Memory B cell (primary cell): ENCODE data around the gene TMEM131L.
"Not testable (repeated sequence)": the region's sequence is repeated elsewhere in the genome, so short reads cannot be mapped to it uniquely, and the experiment has no call there.

Source experiments
- ATAC-seq: fragments of 150-1000 bp; cut with Tn5 transposase; 2 replicates; pipeline ENCODE4 v1.10.0; 2021; ENCODE audit warnings: low read depth, mild to moderate bottlenecking, moderate library complexity
- DNase-seq, 2 donors: peaks; one replicate each; pipeline ENCODE4 v3.0.0; 2022; ENCODE audit warnings: low spot score in 2 of 2
- H3K27ac Mint-ChIP-seq: one replicate; pipeline ENCODE4 v1.8.0; 2022; ENCODE audit warnings: mild to moderate bottlenecking, moderate library complexity, mixed read lengths
- H3K27me3 Mint-ChIP-seq: one replicate; pipeline ENCODE4 v1.8.0; 2022; ENCODE audit warnings: mixed read lengths
- H3K36me3 Mint-ChIP-seq: one replicate; pipeline ENCODE4 v1.8.0; 2022; ENCODE audit warnings: mild to moderate bottlenecking, mixed read lengths
- H3K4me1 Mint-ChIP-seq: one replicate; pipeline ENCODE4 v1.8.0; 2022; ENCODE audit warnings: mixed read lengths
- H3K4me3 Mint-ChIP-seq: one replicate; pipeline ENCODE4 v1.8.0; 2022; ENCODE audit warnings: mild to moderate bottlenecking, moderate library complexity, mixed read lengths
- H3K9me3 Mint-ChIP-seq: one replicate; pipeline ENCODE4 v1.8.0; 2022; ENCODE audit warnings: mixed read lengths

The TMEM131L gene

GRCh38 chr4:153432965-153433753 lies 33.0 kb upstream of the TMEM131L start:
- Mint-ChIP-seq H3K9me3 (no peaks in the 10 kb centered on the region), H3K36me3 (no peaks in the 10 kb centered on the region), H3K27ac (peak overlapping the region; percentile 91), H3K4me3 (peak overlapping the region; percentile 76), H3K27me3 (no peaks in the 10 kb centered on the region), H3K4me1 (peaks cover 47% of the 10 kb centered on the region)
- DNase-seq (peak; percentile 46 to 70), ATAC-seq (peak; percentile 90)

GRCh38 chr4:153433754-153434105 lies 32.4 kb upstream of the TMEM131L start:
- DNase-seq, result no peak
- ATAC-seq, result no peak
- H3K36me3 Mint-ChIP-seq, result no peaks in the 10 kb centered on the region
- peak overlapping the region; percentile 76 for H3K4me3 Mint-ChIP-seq
- peak overlapping the region; percentile 91 for H3K27ac Mint-ChIP-seq
- H3K27me3 Mint-ChIP-seq, result no peaks in the 10 kb centered on the region
- H3K4me1 Mint-ChIP-seq, result peaks cover 46% of the 10 kb centered on the region
- H3K9me3 Mint-ChIP-seq, result no peaks in the 10 kb centered on the region

GRCh38 chr4:153434190-153434589 lies 32.0 kb upstream of the TMEM131L start:
- no peaks in the 10 kb centered on the region for H3K9me3 Mint-ChIP-seq
- peak overlapping the region; percentile 91 for H3K27ac Mint-ChIP-seq
- ATAC-seq (no peak), DNase-seq (no peak)
- no peaks in the 10 kb centered on the region for H3K36me3 Mint-ChIP-seq
- peaks cover 44% of the 10 kb centered on the region for H3K4me1 Mint-ChIP-seq
- H3K4me3 Mint-ChIP-seq, result no peak overlapping the region
- H3K27me3 Mint-ChIP-seq, result no peaks in the 10 kb centered on the region

- Mint-ChIP-seq H3K36me3 (no peaks in the 10 kb centered on the region), H3K27me3 (no peaks in the 10 kb centered on the region), H3K4me3 (peak overlapping the region; percentile 78), H3K27ac (peak overlapping the region; percentile 53), H3K9me3 (no peaks in the 10 kb centered on the region), H3K4me1 (peaks cover 41% of the 10 kb centered on the region)
- ATAC-seq, result peak; percentile 85
- DNase-seq, result peak; percentile 25 to 33
Observed at GRCh38 chr4:153438916-153439756, 27.0 kb upstream of the TMEM131L start.

- Mint-ChIP-seq H3K4me1 (peaks cover 37% of the 10 kb centered on the region), H3K27ac (peak overlapping the region; percentile 53), H3K9me3 (no peaks in the 10 kb centered on the region), H3K36me3 (no peaks in the 10 kb centered on the region), H3K4me3 (peak overlapping the region; percentile 75), H3K27me3 (no peaks in the 10 kb centered on the region)
- ATAC-seq (peak; percentile 17), DNase-seq (no peak)
Observed at GRCh38 chr4:153439831-153440230, 26.3 kb upstream of the TMEM131L start.

GRCh38 chr4:153440475-153440874 lies 25.7 kb upstream of the TMEM131L start:
- Mint-ChIP-seq H3K27me3 (no peaks in the 10 kb centered on the region), H3K9me3 (no peaks in the 10 kb centered on the region), H3K27ac (peak overlapping the region; percentile 40), H3K36me3 (no peaks in the 10 kb centered on the region), H3K4me1 (peaks cover 37% of the 10 kb centered on the region), H3K4me3 (peak overlapping the region; percentile 79)
- no peak for DNase-seq
- peak; percentile 31 for ATAC-seq

- Mint-ChIP-seq H3K27me3 (no peaks in the 10 kb centered on the region), H3K27ac (no peak overlapping the region), H3K4me3 (no peak overlapping the region), H3K9me3 (no peaks in the 10 kb centered on the region), H3K4me1 (peaks cover 15% of the 10 kb centered on the region), H3K36me3 (no peaks in the 10 kb centered on the region)
- DNase-seq (no peak), ATAC-seq (no peak)
Observed at GRCh38 chr4:153447175-153447905, 18.8 kb upstream of the TMEM131L start.

GRCh38 chr4:153448003-153448731 lies 18.0 kb upstream of the TMEM131L start:
- Mint-ChIP-seq H3K9me3 (no peaks in the 10 kb centered on the region), H3K27ac (no peak overlapping the region), H3K36me3 (no peaks in the 10 kb centered on the region), H3K4me3 (no peak overlapping the region), H3K4me1 (peaks cover 12% of the 10 kb centered on the region), H3K27me3 (no peaks in the 10 kb centered on the region)
- no peak for DNase-seq
- ATAC-seq, result no peak

- no peak overlapping the region for H3K27ac Mint-ChIP-seq
- H3K4me3 Mint-ChIP-seq, result no peak overlapping the region
- H3K9me3 Mint-ChIP-seq, result no peaks in the 10 kb centered on the region
- no peaks in the 10 kb centered on the region for H3K27me3 Mint-ChIP-seq
- H3K4me1 Mint-ChIP-seq, result peaks cover 11% of the 10 kb centered on the region
- no peak for DNase-seq
- ATAC-seq, result no peak
- H3K36me3 Mint-ChIP-seq, result no peaks in the 10 kb centered on the region
Observed at GRCh38 chr4:153449338-153449737, 16.8 kb upstream of the TMEM131L start.

- H3K36me3 Mint-ChIP-seq, result no peaks in the 10 kb centered on the region
- H3K4me3 Mint-ChIP-seq, result no peak overlapping the region
- no peak for DNase-seq
- no peaks in the 10 kb centered on the region for H3K27me3 Mint-ChIP-seq
- peaks cover 11% of the 10 kb centered on the region for H3K4me1 Mint-ChIP-seq
- peak overlapping the region; percentile 86 for H3K27ac Mint-ChIP-seq
- no peaks in the 10 kb centered on the region for H3K9me3 Mint-ChIP-seq
- ATAC-seq, result no peak
Observed at GRCh38 chr4:153450544-153450917, 15.6 kb upstream of the TMEM131L start.

GRCh38 chr4:153451145-153451544 lies 15.0 kb upstream of the TMEM131L start:
- H3K4me3 Mint-ChIP-seq, H3K36me3 Mint-ChIP-seq, H3K27me3 Mint-ChIP-seq, H3K9me3 Mint-ChIP-seq, DNase-seq, H3K27ac Mint-ChIP-seq, ATAC-seq: not testable (repeated sequence)
- peaks cover 11% of the 10 kb centered on the region for H3K4me1 Mint-ChIP-seq

- Mint-ChIP-seq H3K27me3 (no peaks in the 10 kb centered on the region), H3K4me1 (peaks cover 11% of the 10 kb centered on the region), H3K27ac (no peak overlapping the region), H3K9me3 (no peaks in the 10 kb centered on the region), H3K36me3 (no peaks in the 10 kb centered on the region), H3K4me3 (no peak overlapping the region)
- DNase-seq, result no peak
- no peak for ATAC-seq
Observed at GRCh38 chr4:153451911-153452657, 14.1 kb upstream of the TMEM131L start.
